ENCODE measurements around the gene B9D2.

B9D2 gene

GRCh38 chr19:41327076-41327575 lies 36.8 kb downstream of the B9D2 start:
- no peak for DNase-seq

- peak; percentile 90 for DNase-seq
These were observed 37.8 kb downstream of the B9D2 start for GRCh38 chr19:41325947-41326706.

DNA sequence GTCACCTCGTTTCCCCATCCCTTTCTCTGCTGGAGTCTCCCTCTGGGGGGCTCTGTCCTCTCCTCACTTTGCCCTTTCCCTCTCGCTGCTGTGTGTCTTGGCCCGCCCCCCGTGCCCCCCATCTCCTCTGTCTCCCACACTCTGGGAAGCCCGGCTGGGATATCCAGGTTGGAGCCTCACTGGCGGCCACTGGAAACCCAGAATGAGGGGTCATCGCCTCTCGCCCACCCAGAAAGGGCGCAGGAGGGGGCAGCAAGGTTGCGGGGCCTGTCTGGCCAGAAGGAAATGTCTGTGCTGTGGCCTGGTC lies 38.4 kb downstream of the B9D2 start:
- no peak for DNase-seq

GRCh38 chr19:41324921-41325639 lies 38.9 kb downstream of the B9D2 start:
- peak; percentile 87 for DNase-seq

- no peak for DNase-seq
These were observed 39.7 kb downstream of the B9D2 start for GRCh38 chr19:41324231-41324702.

- peak; percentile 99 for DNase-seq
These were observed 40.4 kb downstream of the B9D2 start for GRCh38 chr19:41323430-41324125.

- no peak for DNase-seq
These were observed 40.9 kb downstream of the B9D2 start for GRCh38 chr19:41323023-41323422.

DNA sequence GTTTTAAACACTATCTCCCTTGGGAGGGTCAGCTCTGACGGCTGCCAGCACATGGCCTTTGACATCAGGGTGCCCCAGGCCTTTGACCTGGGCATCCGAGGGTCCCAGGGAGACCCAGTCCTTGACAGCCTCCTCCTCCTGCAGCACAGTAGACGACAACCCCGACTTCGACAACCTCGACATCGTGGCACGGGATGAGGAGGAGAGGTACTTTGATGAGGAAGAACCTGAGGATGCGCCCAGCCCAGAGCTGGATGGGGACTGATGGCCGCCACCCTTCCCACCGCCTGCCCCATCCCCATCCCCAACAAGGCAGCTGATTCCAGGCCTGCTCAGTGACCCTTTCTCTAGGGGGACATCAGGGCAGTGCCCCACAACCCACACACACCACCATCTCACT lies 41.5 kb downstream of the B9D2 start:
- DNase-seq: no peak

GRCh38 chr19:41321600-41322270 lies 42.2 kb downstream of the B9D2 start:
- peak; percentile 72 for DNase-seq

- no peak for DNase-seq
These were observed 42.7 kb downstream of the B9D2 start for GRCh38 chr19:41321204-41321599.

DNA sequence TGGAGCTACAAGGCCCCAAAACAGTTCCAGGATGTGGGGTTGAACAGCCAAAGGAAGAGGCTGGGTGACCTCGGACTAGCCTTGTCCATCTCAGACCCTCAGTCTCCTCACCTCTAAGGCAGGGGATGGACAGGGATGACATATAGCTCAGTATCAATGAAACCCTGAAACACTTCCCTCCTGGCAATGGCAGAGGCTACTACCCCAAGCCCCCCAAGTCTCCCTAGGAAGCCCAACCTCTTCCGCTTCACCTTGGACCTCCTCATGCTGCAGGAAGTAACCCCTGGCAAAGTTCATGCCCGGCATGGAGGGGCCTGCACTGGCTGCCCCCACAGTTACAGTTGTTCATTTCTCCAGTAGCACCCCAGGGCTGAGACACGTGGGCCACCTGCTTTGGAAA lies 43.4 kb downstream of the B9D2 start:
- no peak for DNase-seq

- no peak for DNase-seq
These were observed 43.8 kb downstream of the B9D2 start for GRCh38 chr19:41320185-41320518.

- DNase-seq: no peak
These were observed 44.3 kb downstream of the B9D2 start for GRCh38 chr19:41319500-41320184.

DNA sequence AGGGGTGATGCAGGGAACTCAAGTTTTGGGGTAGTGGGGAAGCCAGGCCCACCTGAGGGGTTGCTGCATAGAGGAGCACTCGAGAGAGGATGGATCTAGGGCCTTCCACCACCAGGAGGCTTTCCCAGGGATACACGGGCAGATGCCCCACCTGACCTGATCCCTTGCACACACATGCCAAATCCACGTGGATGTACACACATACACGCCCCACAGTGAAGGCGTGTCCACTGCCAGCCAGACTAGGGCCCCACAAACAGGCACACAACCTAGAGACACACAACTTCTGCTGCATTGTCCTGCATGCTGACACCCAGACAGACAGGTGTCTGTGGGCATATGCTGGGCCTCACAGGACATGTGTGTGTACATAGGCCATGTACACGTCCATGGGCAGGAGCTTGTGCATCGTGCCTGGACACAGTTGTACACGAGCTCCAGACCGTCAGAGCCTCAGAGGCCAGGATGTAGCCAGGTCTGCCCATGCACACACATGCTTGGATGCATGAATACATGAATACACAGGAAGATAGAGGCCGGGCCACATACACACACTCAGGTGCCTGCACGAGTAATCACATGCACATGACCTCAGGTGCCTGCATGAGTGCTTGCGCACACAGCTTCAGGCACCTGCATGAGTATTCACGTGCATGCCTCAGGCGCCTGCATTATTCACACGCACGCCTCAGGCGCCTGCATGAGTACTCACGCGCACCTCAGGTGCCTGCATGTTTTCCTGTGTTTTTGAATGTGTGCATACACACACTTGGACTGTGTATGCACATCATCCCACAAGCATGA lies 45.1 kb downstream of the B9D2 start:
- DNase-seq: no peak

DNA sequence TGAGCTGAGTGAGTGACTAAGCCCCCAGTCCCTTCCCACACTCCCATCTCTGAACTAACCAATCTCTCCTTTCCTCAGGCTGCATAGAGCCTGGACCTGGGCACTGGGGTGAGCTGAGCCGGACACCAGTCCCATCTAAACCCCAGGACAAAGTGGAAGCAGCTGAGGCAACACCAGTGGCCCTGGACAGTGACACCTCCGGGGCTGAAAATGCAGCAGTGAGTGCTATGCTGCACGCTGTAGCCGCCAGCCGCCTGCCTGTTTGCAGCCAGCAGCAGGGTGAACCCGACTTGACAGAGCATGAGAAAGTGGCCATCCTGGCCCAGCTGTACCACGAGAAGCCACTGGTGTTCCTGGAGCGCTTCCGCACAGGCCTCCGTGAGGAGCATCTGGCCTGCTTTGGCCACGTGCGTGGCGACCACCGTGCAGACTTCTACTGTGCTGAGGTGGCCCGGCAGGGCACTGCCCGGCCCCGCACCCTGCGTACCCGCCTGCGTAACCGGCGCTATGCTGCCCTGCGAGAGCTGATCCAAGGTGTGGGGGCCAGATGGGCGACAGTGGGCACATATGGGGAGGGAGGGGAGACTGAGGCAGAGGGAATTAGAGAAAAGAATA lies 47.5 kb downstream of the B9D2 start:
- no peak for DNase-seq

GRCh38 chr19:41311613-41312012 lies 52.3 kb downstream of the B9D2 start:
- DNase-seq: no peak

- no peak for DNase-seq
These were observed 52.9 kb downstream of the B9D2 start for GRCh38 chr19:41311072-41311471.

DNA sequence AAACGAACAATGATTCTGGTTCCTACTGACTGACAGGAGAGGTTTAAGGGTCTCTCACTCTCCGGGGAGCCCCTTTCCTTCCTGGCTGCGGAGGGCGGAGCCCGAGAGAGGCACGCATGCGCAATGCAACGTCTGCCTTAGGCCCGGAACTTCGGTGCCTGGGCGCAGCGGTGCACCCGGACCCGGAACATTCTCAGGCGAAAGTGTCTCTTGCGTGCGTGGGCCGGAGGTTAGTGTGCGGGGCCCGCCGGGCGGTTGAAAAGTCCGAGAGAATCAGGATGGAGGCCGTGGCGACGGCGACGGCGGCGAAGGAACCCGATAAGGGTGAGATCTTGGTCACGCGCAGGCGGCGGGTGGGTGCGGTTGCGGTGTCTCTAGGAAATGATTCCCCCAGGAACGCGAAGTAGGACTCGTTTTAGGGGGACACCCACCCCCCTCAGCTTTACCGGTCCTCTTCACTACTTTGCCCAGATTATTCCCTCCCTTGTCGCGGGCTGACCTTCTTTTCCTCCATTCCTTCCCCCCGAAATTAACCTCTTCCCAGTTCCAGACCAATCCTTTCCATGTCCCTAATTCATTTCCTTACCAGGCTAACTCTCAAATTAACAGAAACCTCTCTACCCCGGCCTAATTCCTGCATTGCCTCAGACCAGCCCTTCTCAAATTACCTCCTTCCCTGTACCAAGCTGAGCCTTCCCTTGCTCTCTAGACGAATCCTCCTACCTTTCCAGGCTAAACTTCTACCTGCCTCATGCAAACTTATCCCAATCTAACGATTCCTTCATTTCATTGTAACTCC lies 53.7 kb downstream of the B9D2 start, which contains the start of gene CCDC97:
Gene CCDC97 (plus strand): TSS at position 140 of the 799 bp plus-strand sequence. CDS start 139 bp downstream, at position 279.
- DNase-seq: peak; percentile 87

- no peak for DNase-seq
These were observed 54.5 kb downstream of the B9D2 start for GRCh38 chr19:41309180-41310032.
